ENCODE measurements around the gene CSMD2.

The CSMD2 gene

GRCh38 chr1:33464552-33464951, 700.5 kb downstream of the CSMD2 start:
- TF ChIP-seq, protein P1, sequence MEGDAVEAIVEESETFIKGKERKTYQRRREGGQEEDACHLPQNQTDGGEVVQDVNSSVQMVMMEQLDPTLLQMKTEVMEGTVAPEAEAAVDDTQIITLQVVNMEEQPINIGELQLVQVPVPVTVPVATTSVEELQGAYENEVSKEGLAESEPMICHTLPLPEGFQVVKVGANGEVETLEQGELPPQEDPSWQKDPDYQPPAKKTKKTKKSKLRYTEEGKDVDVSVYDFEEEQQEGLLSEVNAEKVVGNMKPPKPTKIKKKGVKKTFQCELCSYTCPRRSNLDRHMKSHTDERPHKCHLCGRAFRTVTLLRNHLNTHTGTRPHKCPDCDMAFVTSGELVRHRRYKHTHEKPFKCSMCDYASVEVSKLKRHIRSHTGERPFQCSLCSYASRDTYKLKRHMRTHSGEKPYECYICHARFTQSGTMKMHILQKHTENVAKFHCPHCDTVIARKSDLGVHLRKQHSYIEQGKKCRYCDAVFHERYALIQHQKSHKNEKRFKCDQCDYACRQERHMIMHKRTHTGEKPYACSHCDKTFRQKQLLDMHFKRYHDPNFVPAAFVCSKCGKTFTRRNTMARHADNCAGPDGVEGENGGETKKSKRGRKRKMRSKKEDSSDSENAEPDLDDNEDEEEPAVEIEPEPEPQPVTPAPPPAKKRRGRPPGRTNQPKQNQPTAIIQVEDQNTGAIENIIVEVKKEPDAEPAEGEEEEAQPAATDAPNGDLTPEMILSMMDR (conservative IDR thresholded peaks at IDR 0.05; ENCODE audit: low read length): no peak
- no peak for DNase-seq (ENCODE audit: low read depth)
- no peak overlapping the region for H3K4me3 ChIP-seq (ENCODE audit: low read length)

Data from AG10803 (cell line).